GM23338 (cell line): ENCODE results near the gene EXOC3L4. TPM values are rescaled to one million over a fixed set of nuclear protein-coding genes. Genes with fewer than 3 reads are reported as not detected.
A peak's percentile ranks its signal among the peaks of the same experiment; 100 is the strongest.

Experiments used
- ATAC-seq: fragments of 200-7000 bp; cut with Tn5 transposase; 3 replicates; pipeline ENCODE4 v1.9.1; 2020
- DNase-seq: peaks from one replicate; pipeline ENCODE4 v3.0.0-alpha.2; 2015; ENCODE audit warnings: low spot score
- H2AFZ ChIP-seq: fragments of 200-600 bp; sonication (generic); 2 replicates; pipeline ENCODE4 v1.8.0; 2016; ENCODE audit warnings: antibody characterized with exemption, mild to moderate bottlenecking, moderate library complexity
- H3F3A ChIP-seq: fragments of 200-600 bp; sonication (generic); replicated peaks from 2 replicates; pipeline ENCODE4 v1.8.0; 2017; ENCODE audit warnings: antibody characterized with exemption, mixed run types, low read depth
- H3K27ac ChIP-seq: fragments of 200-600 bp; sonication (generic); 2 replicates; pipeline ENCODE4 v1.6.1; 2016; ENCODE audit warnings: low read depth
- H3K27me3 ChIP-seq: fragments of 200-600 bp; sonication (generic); 2 replicates; pipeline ENCODE4 v1.8.0; 2016; ENCODE audit warnings: mild to moderate bottlenecking, mixed run types, moderate library complexity; ENCODE audit not compliant: insufficient read depth
- H3K36me3 ChIP-seq: fragments of 200-600 bp; sonication (generic); 2 replicates; pipeline ENCODE4 v1.8.0; 2016; ENCODE audit warnings: mild to moderate bottlenecking; ENCODE audit not compliant: insufficient read depth
- H3K4me1 ChIP-seq: fragments of 200-600 bp; sonication (generic); 2 replicates; pipeline ENCODE4 v1.8.0; 2016; ENCODE audit warnings: mild to moderate bottlenecking, moderate library complexity; ENCODE audit not compliant: insufficient read depth
- H3K4me2 ChIP-seq: fragments of 200-600 bp; sonication (generic); 2 replicates; pipeline ENCODE4 v1.7.1; 2017; ENCODE audit warnings: mixed run types
- H3K4me3 ChIP-seq: fragments of 200-600 bp; sonication (generic); 2 replicates; pipeline ENCODE4 v1.6.1; 2016; ENCODE audit warnings: mixed run types
- H3K79me2 ChIP-seq: fragments of 200-600 bp; sonication (generic); replicated peaks from 2 replicates; pipeline ENCODE4 v1.8.0; 2017; ENCODE audit warnings: mild to moderate bottlenecking; ENCODE audit not compliant: insufficient read depth
- H3K9me2 ChIP-seq: fragments of 200-600 bp; sonication (generic); 2 replicates; pipeline ENCODE4 v1.8.0; 2017; ENCODE audit not compliant: insufficient read depth
- H4K20me1 ChIP-seq: fragments of 200-600 bp; sonication (generic); replicated peaks from 2 replicates; pipeline ENCODE4 v1.8.0; 2017; ENCODE audit warnings: mild to moderate bottlenecking; ENCODE audit not compliant: insufficient read depth
- H3K27ac Mint-ChIP-seq: 2 replicates; pipeline ENCODE4 v1.8.0; 2020; ENCODE audit warnings: inconsistent platforms, mild to moderate bottlenecking, moderate library complexity, mixed read lengths
- H3K27me3 Mint-ChIP-seq: 3 replicates; pipeline ENCODE4 v1.8.0; 2022; ENCODE audit warnings: low read depth, mild to moderate bottlenecking, moderate library complexity, mixed read lengths, inconsistent platforms; ENCODE audit not compliant: insufficient read depth, poor library complexity
- H3K36me3 Mint-ChIP-seq: 3 replicates; pipeline ENCODE4 v1.8.0; 2021; ENCODE audit warnings: low read depth, mild to moderate bottlenecking, inconsistent platforms, moderate library complexity, mixed read lengths
- H3K4me1 Mint-ChIP-seq: 3 replicates; pipeline ENCODE4 v1.8.0; 2020; ENCODE audit warnings: mild to moderate bottlenecking, inconsistent platforms, mixed read lengths
- H3K4me3 Mint-ChIP-seq: 3 replicates; pipeline ENCODE4 v1.8.0; 2021; ENCODE audit warnings: moderate library complexity, mild to moderate bottlenecking, inconsistent platforms, mixed read lengths
- H3K9me3 Mint-ChIP-seq: 3 replicates; pipeline ENCODE4 v1.8.0; 2020; ENCODE audit warnings: moderate library complexity, mild to moderate bottlenecking, inconsistent platforms, mixed read lengths
- ETS1 ChIP-seq: IDR thresholded peaks from 2 replicates; pipeline ENCODE4 v1.6.1; 2016; ENCODE audit warnings: antibody characterized with exemption
- EZH2 ChIP-seq: fragments of 200-600 bp; sonication (generic); IDR thresholded peaks from one replicate; pipeline ENCODE4 v1.8.0; 2017; ENCODE audit warnings: antibody characterized with exemption, mild to moderate bottlenecking, low read depth; ENCODE audit not compliant: unreplicated experiment
- JUNB ChIP-seq: IDR thresholded peaks from one replicate; pipeline ENCODE4 v1.6.1; 2016; ENCODE audit warnings: antibody characterized with exemption; ENCODE audit not compliant: unreplicated experiment
- NANOG ChIP-seq: IDR thresholded peaks from 2 replicates; pipeline ENCODE4 v1.6.1; 2016; ENCODE audit warnings: antibody characterized with exemption, borderline replicate concordance
- POLR2AphosphoS5 ChIP-seq: IDR thresholded peaks from 2 replicates; pipeline ENCODE4 v1.6.1; 2016; ENCODE audit warnings: antibody characterized with exemption, low read depth
- REST ChIP-seq: IDR thresholded peaks from one replicate; pipeline ENCODE4 v1.6.1; 2018; ENCODE audit warnings: antibody characterized with exemption; ENCODE audit not compliant: unreplicated experiment
- ZNF114 ChIP-seq: fragments of 250-450 bp; sonication (Bioruptor Pico); IDR thresholded peaks from 2 replicates; pipeline ENCODE4 v1.5.0; 2020; ENCODE audit warnings: mild to moderate bottlenecking, moderate library complexity
- ZNF331 ChIP-seq: fragments of 250-450 bp; sonication (Bioruptor Pico); IDR thresholded peaks from 2 replicates; pipeline ENCODE4 v1.5.0; 2020; ENCODE audit warnings: low read depth, mild to moderate bottlenecking, moderate library complexity
- polyA plus RNA-seq: library from polyadenylated mRNA; unstranded; fragments of >200 nt; fragmentation: Nextera tagmentation; extraction: Ambion mirVana; gene quantifications from 2 replicates; pipeline ENCODE4 v1.2.1, GENCODE V29; 2016
- total RNA-seq: library from RNA; depleted of rRNA; stranded (reverse); fragments of >200 nt; shearing (Covaris generic); gene quantifications from 2 replicates; pipeline ENCODE4 v1.2.3, GENCODE V29; 2014

The EXOC3L4 gene
- total and polyA plus RNA-seq, 2 experiments from 2014 or later: not detected

- TF ChIP-seq REST (no peak), ZNF331 (CRISPR knock-in tag) (no peak), ETS1 (no peak), JUNB (no peak), NANOG (no peak)
Measured at GRCh38 chr14:103100281-103101121, 6.0 kb downstream of the EXOC3L4 start (continued).

- H3K9me2 ChIP-seq: no peaks in the 10 kb centered on the region
- Mint-ChIP-seq H3K27ac (no peak overlapping the region), H3K4me1 (peaks cover 17% of the 10 kb centered on the region; the same call in 2 of the 3 replicates), H3K4me3 (no peak overlapping the region), H3K9me3 (no peaks in the 10 kb centered on the region; the same call in 2 of the 3 replicates), H3K27me3 (peaks cover 61% of the 10 kb centered on the region), H3K36me3 (no peaks in the 10 kb centered on the region)
- H2AFZ ChIP-seq: peak overlapping the region; percentile 63; the same call in 1 of the 2 replicates
- no peak overlapping the region for H3K27ac ChIP-seq
- peaks cover 51% of the 10 kb centered on the region for H3K27me3 ChIP-seq
- DNase-seq (no peak), ATAC-seq (no peak)
- peak overlapping the region; percentile 67; the same call in 1 of the 2 replicates for H3K4me2 ChIP-seq
- H3K36me3 ChIP-seq: no peaks in the 10 kb centered on the region
- H3K79me2 ChIP-seq: no peaks in the 10 kb centered on the region
- no peak overlapping the region; the same call in 1 of the 2 replicates for H3K4me3 ChIP-seq
- TF ChIP-seq ZNF331 (CRISPR knock-in tag) (no peak), POLR2AphosphoS5 (no peak), REST (no peak), ETS1 (no peak), NANOG (no peak), ZNF114 (no peak), EZH2 (no peak)
- peaks cover 9% of the 10 kb centered on the region for H3K4me1 ChIP-seq
- H4K20me1 ChIP-seq: 0 out of 2 replicates have a peak, but pooled peaks cover 3% of the 10 kb centered on the region
- 0 out of 2 replicates have a peak, but pooled peaks cover 5% of the 10 kb centered on the region for H3F3A ChIP-seq
Measured at GRCh38 chr14:103101257-103101962, 6.9 kb downstream of the EXOC3L4 start.
